ENCODE data around the gene GNAO1. TPM values are rescaled to one million over a fixed set of nuclear protein-coding genes. Genes with fewer than 3 reads are reported as not detected.

GNAO1 gene
- total RNA-seq, 1 experiment from 2014 or later, result not detected

GRCh38 chr16:56298948-56299596 is 107.8 kb downstream of the GNAO1 start:
- Histone ChIP-seq H3K9me2 (replicated peaks; ENCODE audit: low read length) (no peaks in the 10 kb centered on the region), H2AFZ (ENCODE audit: low read length) (no peak overlapping the region), H3K27ac (ENCODE audit: low read length) (no peak overlapping the region), H3K27me3 (ENCODE audit: low read length) (peaks cover 16% of the 10 kb centered on the region), H3F3A (ENCODE audit: low read length, unreplicated experiment) (no peaks in the 10 kb centered on the region), H3K79me2 (ENCODE audit: low read length) (no peaks in the 10 kb centered on the region), H3K4me1 (ENCODE audit: insufficient read depth, low read length) (0 out of 2 replicates have a peak, but pooled peaks cover 10% of the 10 kb centered on the region), H4K20me1 (ENCODE audit: low read length) (no peaks in the 10 kb centered on the region), H3K9me3 (ENCODE audit: low read length) (no peaks in the 10 kb centered on the region), H3K4me3 (ENCODE audit: low read length) (no peak overlapping the region), H3K9ac (ENCODE audit: low read length) (no peak overlapping the region), H3K36me3 (ENCODE audit: low read depth, low read length) (no peaks in the 10 kb centered on the region), H3K4me2 (ENCODE audit: low read length) (no peak overlapping the region)
- DNase-seq, result no peak
- BruUV-seq (replicated peaks), result no TSS peak
- intact Hi-C loops (cut with micrococcal nuclease), result no loop called here
- no peak for TF ChIP-seq CTCF (conservative IDR thresholded peaks at IDR 0.05; ENCODE audit: low read depth, low read length)
- no peak for TF ChIP-seq EZH2 (IDR thresholded peaks at IDR 0.05; ENCODE audit: low read length, unreplicated experiment)
- TF ChIP-seq EZH2phosphoT487 (IDR thresholded peaks at IDR 0.05; ENCODE audit: borderline replicate concordance, low read length), result no peak
- ChIA-PET CTCF (interaction anchor here (0.7 kb wide), 1 partner anchor 34 kb away, joined by 8 read pairs; no protein-coding TSS in a partner anchor), POLR2A (ENCODE audit: unreplicated experiment) (no interaction called here)
- ATAC-seq, result no peak

GRCh38 chr16:56300242-56300623 is 108.9 kb downstream of the GNAO1 start:
- ATAC-seq, result no peak
- H2AFZ ChIP-seq (ENCODE audit: low read length), result no peak overlapping the region
- H3K9ac ChIP-seq (ENCODE audit: low read length), result no peak overlapping the region
- H3K79me2 ChIP-seq (ENCODE audit: low read length), result no peaks in the 10 kb centered on the region
- intact Hi-C loops (cut with micrococcal nuclease), result no loop called here
- H3K27ac ChIP-seq (ENCODE audit: low read length), result no peak overlapping the region
- H3K9me3 ChIP-seq (ENCODE audit: low read length), result no peaks in the 10 kb centered on the region
- ChIA-PET POLR2A (ENCODE audit: unreplicated experiment) (no interaction called here), CTCF (no interaction called here)
- H4K20me1 ChIP-seq (ENCODE audit: low read length), result no peaks in the 10 kb centered on the region
- DNase-seq, result no peak
- no peak for TF ChIP-seq EZH2 (IDR thresholded peaks at IDR 0.05; ENCODE audit: low read length, unreplicated experiment)
- TF ChIP-seq CTCF (conservative IDR thresholded peaks at IDR 0.05; ENCODE audit: low read depth, low read length), result no peak
- no peak for TF ChIP-seq EZH2phosphoT487 (IDR thresholded peaks at IDR 0.05; ENCODE audit: borderline replicate concordance, low read length)
- H3F3A ChIP-seq (ENCODE audit: low read length, unreplicated experiment), result no peaks in the 10 kb centered on the region
- peaks cover 27% of the 10 kb centered on the region for H3K27me3 ChIP-seq (ENCODE audit: low read length)
- H3K4me2 ChIP-seq (ENCODE audit: low read length), result no peak overlapping the region
- H3K9me2 ChIP-seq (replicated peaks; ENCODE audit: low read length), result no peaks in the 10 kb centered on the region
- no TSS peak for BruUV-seq (replicated peaks)
- H3K4me1 ChIP-seq (ENCODE audit: insufficient read depth, low read length), result 0 out of 2 replicates have a peak, but pooled peaks cover 1% of the 10 kb centered on the region
- no peak overlapping the region for H3K4me3 ChIP-seq (ENCODE audit: low read length)
- no peaks in the 10 kb centered on the region for H3K36me3 ChIP-seq (ENCODE audit: low read depth, low read length)

Data from PC-3 (cell line).